NCI-H510A (cell line): ENCODE measurements around the gene PALM2AKAP2.

Experiments
- DNase-seq: peaks from one replicate; lab custom pipeline; 2025; lab: John Stamatoyannopoulos, UW

PALM2AKAP2 gene

GRCh38 chr9:109771796-109772531, 8.0 kb upstream of the PALM2AKAP2 start:
- no peak for DNase-seq

- DNase-seq: no peak
Measured at GRCh38 chr9:109775516-109775915, 4.5 kb upstream of the PALM2AKAP2 start.

- DNase-seq: no peak
Measured at GRCh38 chr9:109776391-109776790, 3.6 kb upstream of the PALM2AKAP2 start.

GRCh38 chr9:109780453-109781033, 545 bp downstream of the PALM2AKAP2 start:
- DNase-seq: no peak

- no peak for DNase-seq
Measured at GRCh38 chr9:109781086-109781485, 1.1 kb downstream of the PALM2AKAP2 start.

- no peak for DNase-seq
Measured at GRCh38 chr9:109781541-109782197, 1.7 kb downstream of the PALM2AKAP2 start.

GRCh38 chr9:109787735-109788134, 7.7 kb downstream of the PALM2AKAP2 start:
- DNase-seq: no peak

GRCh38 chr9:109789556-109789955, 9.6 kb downstream of the PALM2AKAP2 start:
- no peak for DNase-seq

- no peak for DNase-seq
Measured at GRCh38 chr9:109789971-109790370, 10.0 kb downstream of the PALM2AKAP2 start.

GRCh38 chr9:109791003-109791677, 11.1 kb downstream of the PALM2AKAP2 start:
- no peak for DNase-seq

- DNase-seq: no peak
Measured at GRCh38 chr9:109791747-109792146, 11.7 kb downstream of the PALM2AKAP2 start.

- no peak for DNase-seq
Measured at GRCh38 chr9:109792951-109793546, 13.1 kb downstream of the PALM2AKAP2 start.

GRCh38 chr9:109793921-109794320, 13.9 kb downstream of the PALM2AKAP2 start:
- no peak for DNase-seq

GRCh38 chr9:109794361-109795012, 14.5 kb downstream of the PALM2AKAP2 start:
- no peak for DNase-seq

GRCh38 chr9:109795613-109796012, 15.6 kb downstream of the PALM2AKAP2 start:
- no peak for DNase-seq

GRCh38 chr9:109796078-109796477, 16.1 kb downstream of the PALM2AKAP2 start:
- no peak for DNase-seq

- DNase-seq: no peak
Measured at GRCh38 chr9:109797006-109797405, 17.0 kb downstream of the PALM2AKAP2 start.

- no peak for DNase-seq
Measured at GRCh38 chr9:109797509-109797908, 17.5 kb downstream of the PALM2AKAP2 start.

- no peak for DNase-seq
Measured at GRCh38 chr9:109799141-109799540, 19.1 kb downstream of the PALM2AKAP2 start.

- DNase-seq: no peak
Measured at GRCh38 chr9:109799792-109800191, 19.8 kb downstream of the PALM2AKAP2 start.

GRCh38 chr9:109801484-109801883, 21.5 kb downstream of the PALM2AKAP2 start:
- DNase-seq: no peak

GRCh38 chr9:109802491-109802890, 22.5 kb downstream of the PALM2AKAP2 start:
- DNase-seq: no peak
